Spleen (tissue), 7 donors: Measurements from ENCODE around the gene ACHE.

Experiments used
- POLR2A ChIP-seq, 3 donors: fragments of 450-650 bp; IDR thresholded peaks; one replicate each; pipeline ENCODE4 v1.5.1; 2017; ENCODE audit warnings: antibody characterized with exemption in 3 of 3, mild to moderate bottlenecking in 1 of 3
- POLR2AphosphoS5 ChIP-seq, 3 donors: sonication (generic); formaldehyde crosslinking; IDR thresholded peaks; one replicate each; pipeline ENCODE4 v1.5.1; 2017; ENCODE audit warnings: antibody characterized with exemption in 3 of 3
- TF ChIP-seq, protein P1 (sequence below), 11 experiments: fragments of 200-600 bp in 7 of 11; fragments of 450-650 bp in 4 of 11; sonication (generic) in 4 of 11; IDR thresholded peaks in 8 of 11; conservative IDR thresholded peaks in 3 of 11; 1 replicate in 7 of 11; 2 replicates in 4 of 11; pipeline versions ENCODE4 v1.4.0 to v1.8.0; 2016 to 2021; ENCODE audit warnings: antibody characterized with exemption in 11 of 11, inconsistent platforms in 4 of 11, mild to moderate bottlenecking in 1 of 11
- donor health status: DM: no; HTN: no; CAD: no; lungs with moderate emphysema.
- donor health status: DM: no; HTN: no; CAD: no.
- donor health status: DM: no; HTN: no; CAD: no.

- TF ChIP-seq, protein P1, sequence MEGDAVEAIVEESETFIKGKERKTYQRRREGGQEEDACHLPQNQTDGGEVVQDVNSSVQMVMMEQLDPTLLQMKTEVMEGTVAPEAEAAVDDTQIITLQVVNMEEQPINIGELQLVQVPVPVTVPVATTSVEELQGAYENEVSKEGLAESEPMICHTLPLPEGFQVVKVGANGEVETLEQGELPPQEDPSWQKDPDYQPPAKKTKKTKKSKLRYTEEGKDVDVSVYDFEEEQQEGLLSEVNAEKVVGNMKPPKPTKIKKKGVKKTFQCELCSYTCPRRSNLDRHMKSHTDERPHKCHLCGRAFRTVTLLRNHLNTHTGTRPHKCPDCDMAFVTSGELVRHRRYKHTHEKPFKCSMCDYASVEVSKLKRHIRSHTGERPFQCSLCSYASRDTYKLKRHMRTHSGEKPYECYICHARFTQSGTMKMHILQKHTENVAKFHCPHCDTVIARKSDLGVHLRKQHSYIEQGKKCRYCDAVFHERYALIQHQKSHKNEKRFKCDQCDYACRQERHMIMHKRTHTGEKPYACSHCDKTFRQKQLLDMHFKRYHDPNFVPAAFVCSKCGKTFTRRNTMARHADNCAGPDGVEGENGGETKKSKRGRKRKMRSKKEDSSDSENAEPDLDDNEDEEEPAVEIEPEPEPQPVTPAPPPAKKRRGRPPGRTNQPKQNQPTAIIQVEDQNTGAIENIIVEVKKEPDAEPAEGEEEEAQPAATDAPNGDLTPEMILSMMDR (IDR thresholded peaks at IDR 0.05 in 8 of 11, conservative IDR thresholded peaks at IDR 0.05 in 3 of 11) = no peak
- TF ChIP-seq POLR2A (IDR thresholded peaks at IDR 0.05) (no peak), POLR2AphosphoS5 (IDR thresholded peaks at IDR 0.05) (peak in 1 of 3 donors; percentile 20)
Measured at GRCh38 chr7:100881136-100881535, 14.6 kb downstream of the ACHE start.
